NCI-H2107 treated with DMSO at 0.1 percent for 48 hours (cell line): Measurements from ENCODE around the gene PADI2.
A peak's percentile ranks its signal among the peaks of the same experiment; 100 is the strongest.

ENCODE experiments used
- DNase-seq: peaks from one replicate; lab custom pipeline; 2025; ENCODE audit not compliant: unreplicated experiment; lab: John Stamatoyannopoulos, UW

The PADI2 gene

GRCh38 chr1:17140279-17140678 is 21.0 kb upstream of the PADI2 start:
- no peak for DNase-seq

- no peak for DNase-seq
Observed at GRCh38 chr1:17139637-17140036, 20.4 kb upstream of the PADI2 start.

- no peak for DNase-seq
Observed at GRCh38 chr1:17137441-17137840, 18.2 kb upstream of the PADI2 start.

GRCh38 chr1:17136936-17137335 is 17.7 kb upstream of the PADI2 start:
- DNase-seq = no peak

- no peak for DNase-seq
Observed at GRCh38 chr1:17136145-17136544, 16.9 kb upstream of the PADI2 start.

DNA sequence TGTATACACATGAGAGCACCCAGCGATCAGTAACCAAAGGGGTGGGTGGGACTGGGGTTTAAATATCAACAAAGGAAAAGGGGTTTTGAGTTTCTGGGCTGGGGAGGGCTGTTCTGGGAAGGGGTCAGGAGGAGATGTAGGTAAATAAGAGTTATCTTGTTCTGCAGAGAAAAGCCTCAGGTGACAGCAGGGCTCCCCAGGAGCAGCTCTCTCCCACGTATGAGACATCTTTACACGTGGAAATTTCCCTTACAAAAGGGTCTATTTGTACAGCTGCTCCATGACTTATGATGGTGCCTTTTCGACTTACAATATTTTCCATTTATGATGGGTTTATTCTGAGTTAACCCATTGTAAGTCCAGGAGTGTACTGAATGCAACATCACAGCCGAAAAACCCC is 16.3 kb upstream of the PADI2 start:
- no peak for DNase-seq

DNA sequence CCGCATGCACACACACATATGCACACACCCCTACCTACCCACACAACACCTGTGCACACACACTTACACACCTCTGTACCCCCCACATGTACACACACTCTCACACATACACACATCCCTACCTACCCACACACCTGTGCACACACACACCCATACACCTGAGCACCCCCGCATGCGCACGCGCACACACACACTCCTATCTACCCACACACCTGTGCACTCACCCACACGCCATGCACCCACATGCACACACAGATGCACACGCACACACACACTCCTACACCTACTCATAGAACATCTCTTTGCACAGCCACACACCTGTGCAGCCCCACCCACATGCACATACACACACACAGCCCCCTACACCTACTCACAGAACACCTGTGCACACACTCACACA is 15.5 kb upstream of the PADI2 start:
- DNase-seq = no peak

DNA sequence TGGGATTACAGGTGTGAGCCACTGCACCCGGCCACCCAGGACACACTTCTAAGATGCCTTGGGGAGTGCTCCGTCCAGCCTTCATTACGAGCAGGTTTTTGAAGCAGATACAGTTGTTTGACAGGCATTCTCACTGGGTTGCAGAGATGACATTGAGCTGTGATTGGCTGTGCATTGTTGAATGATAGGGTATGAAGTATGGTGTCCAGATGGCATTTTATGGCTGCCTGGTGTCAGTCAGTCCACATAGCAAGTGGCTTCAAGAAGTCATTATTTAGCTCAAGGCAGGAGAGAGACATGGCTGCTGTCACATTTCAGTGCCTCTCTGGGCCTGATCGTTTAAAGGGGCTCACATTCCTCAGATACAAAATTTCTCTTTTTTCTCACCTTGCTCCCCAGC is 14.8 kb upstream of the PADI2 start:
- no peak for DNase-seq

- no peak for DNase-seq
Observed at GRCh38 chr1:17130138-17130635, 10.9 kb upstream of the PADI2 start.

DNA sequence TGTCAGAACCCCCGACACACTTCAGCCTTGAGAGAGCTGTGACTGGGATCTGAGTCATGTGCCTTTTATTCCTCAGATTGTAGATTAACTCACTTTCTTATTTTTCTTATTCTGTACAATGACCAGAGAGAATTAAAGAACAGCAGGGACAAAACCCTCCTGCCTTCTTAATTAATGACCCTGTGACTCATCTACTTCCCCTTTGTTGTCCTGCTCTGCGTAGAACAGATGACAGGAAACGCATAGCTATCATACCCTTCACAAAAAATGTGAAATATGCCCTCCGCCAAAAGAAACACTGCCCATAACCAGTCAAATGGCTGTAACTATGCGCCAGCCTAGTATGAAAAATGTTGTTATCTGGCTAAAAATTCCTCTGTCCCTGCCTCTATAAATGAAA is 9.1 kb upstream of the PADI2 start:
- DNase-seq = no peak

GRCh38 chr1:17125756-17126237 is 6.5 kb upstream of the PADI2 start:
- peak; percentile 32 for DNase-seq

- DNase-seq = no peak
Observed at GRCh38 chr1:17123196-17124045, 4.2 kb upstream of the PADI2 start.

DNA sequence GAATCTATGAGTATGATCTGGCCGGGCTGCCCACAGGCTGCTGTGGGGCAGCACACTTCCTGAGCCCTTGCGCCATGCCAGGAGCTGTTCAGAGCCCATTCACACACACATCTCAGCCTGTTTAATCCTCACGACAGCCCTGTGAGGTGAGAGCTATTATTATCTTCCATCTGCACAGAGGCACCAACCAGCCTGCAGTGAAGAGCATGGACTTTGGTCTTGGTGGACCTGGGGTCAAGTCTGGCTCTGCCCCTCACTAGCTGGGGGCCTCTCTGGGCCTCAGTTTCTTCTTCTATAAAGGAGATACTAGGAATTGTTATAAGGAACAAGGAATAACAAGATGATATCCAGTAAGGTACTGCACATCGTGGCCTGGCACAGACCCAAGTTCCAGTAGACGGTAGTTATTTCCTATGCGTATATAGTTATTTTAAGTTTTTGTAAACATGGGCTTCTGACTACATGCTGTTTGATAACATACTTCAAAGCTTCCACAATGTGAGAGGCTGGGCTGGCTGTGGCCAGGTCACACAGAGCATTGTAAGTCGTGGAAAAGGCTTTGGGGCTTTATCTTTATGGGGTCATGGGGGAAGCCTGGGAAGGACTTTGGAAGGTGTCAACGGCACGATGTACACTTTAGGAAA is 3.4 kb upstream of the PADI2 start:
- no peak for DNase-seq

GRCh38 chr1:17121881-17122280 is 2.6 kb upstream of the PADI2 start:
- no peak for DNase-seq

DNA sequence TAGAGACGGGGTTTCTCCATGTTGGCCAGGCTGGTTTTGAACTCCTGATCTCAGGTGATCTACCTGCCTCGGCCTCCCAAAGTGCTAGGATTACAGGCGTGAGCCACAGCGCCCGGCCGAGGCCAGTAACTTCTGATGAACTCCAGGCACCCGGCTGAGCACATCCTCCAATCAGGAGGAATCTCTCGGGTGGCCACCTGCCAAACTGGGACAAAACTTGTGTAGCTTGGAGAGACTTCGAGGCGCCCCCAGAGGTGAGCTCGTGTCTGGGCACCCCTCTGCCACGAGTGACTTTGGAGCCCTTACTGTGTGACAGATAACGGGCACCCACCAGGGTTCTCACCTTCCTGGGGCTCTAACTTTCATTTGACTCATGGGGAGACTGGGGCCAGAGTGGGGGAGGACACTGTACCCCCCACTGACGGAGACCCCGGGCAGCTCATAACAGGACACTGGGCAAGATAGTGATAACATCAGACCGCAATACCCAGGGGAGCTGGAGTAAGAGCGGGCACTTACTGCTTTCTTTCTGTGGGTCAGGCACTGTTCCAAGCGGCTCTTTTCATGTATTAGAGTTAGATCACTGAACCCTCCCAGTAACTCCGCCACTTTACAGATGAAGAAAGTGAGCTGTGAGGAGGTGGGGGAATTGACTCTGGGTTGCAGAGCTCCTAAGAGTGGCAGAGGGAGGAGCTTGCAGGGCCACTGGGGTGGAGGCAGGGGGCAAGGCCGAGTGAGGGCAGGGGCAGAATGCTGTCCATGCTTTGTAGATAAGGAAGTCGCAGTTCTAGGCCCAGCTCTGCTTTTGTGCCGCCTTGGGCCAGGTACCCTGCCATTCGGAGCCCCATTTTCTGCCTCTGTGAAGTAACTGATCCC is 1.9 kb upstream of the PADI2 start:
- DNase-seq = peak; percentile 41

- no peak for DNase-seq
Observed at GRCh38 chr1:17120481-17120877, 1.2 kb upstream of the PADI2 start.

- no peak for DNase-seq
Observed at GRCh38 chr1:17119773-17120480, 676 bp upstream of the PADI2 start.

- no peak for DNase-seq
Observed at GRCh38 chr1:17118706-17119075, 560 bp downstream of the PADI2 start.

DNA sequence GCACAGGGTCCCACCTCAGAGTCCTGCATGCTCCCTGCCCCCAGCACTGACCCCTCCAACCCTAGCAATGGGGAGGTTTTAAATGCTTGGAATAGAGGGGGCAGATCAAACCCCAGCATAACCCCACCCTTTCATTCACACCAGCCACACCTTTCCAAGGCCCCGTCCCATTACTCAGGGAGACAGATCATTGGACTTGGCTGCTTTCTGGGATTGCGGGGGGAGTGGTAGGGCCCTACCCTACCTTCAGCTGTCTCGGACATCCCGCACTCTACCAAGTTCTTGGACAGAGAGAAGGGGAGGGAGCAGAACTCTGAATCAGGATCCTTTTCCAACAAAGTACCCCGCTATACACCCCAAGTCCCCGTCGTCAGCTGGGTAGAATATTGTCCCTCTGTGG is 983 bp downstream of the PADI2 start:
- no peak for DNase-seq

DNA sequence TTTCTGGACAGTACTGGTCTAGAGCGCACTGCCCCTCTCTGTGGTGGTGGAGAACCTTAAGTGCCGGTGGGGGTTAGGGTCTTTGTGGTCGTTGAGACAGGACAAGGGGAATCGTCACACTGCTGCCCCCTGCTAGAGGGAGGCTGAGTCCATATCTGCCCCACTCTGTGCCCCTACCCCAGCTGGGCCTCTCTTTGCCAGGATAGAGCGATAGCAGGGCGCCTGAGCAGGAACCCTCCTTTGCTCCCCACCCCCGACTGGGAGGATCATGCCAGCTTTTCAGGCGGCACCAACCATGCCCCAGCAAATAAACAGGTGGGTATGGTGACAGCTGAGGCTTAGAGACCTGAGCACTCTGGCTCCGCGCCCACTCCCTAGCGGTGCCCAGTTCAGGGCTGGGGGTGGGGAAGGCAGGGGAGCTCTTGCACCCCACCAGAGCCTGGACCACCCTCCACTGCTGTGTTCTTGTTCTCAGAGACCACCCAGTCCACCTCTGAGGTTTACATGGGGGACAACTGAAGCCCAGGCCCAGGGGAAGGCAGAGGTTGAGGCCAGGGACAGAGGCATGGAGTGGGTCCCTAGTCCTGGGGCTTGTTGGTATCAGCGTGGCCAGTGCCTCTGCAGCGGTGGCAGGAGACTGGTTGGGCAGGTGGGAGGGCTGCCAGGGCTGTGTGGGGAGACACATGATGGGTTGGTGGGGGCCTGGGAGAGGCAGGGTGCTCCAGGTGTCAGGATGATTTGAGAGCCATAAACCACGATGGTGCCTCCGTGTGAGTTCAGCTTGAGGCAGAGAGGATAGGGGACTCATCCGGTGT is 1.6 kb downstream of the PADI2 start:
- no peak for DNase-seq
